Neural cell (in vitro differentiated cells): ENCODE results near the gene ANKFN1. TPM values are rescaled to one million over a fixed set of nuclear protein-coding genes. Genes with fewer than 3 reads are reported as not detected.

Experiments used
- H2AFZ ChIP-seq: fragments of 200-600, 300-800 bp; sonication (generic), shearing (Covaris generic); 2 replicates; pipeline ENCODE4 v1.6.0; 2014; ENCODE audit warnings: low read depth, mild to moderate bottlenecking, antibody characterized with exemption, low read length, moderate library complexity
- H3F3A ChIP-seq: fragments of 200-600 bp; shearing (Covaris generic); 2 replicates; pipeline ENCODE4 v1.6.1; 2016; ENCODE audit warnings: mild to moderate bottlenecking, moderate library complexity, mixed read lengths, antibody characterized with exemption, low read length; ENCODE audit not compliant: insufficient read depth, poor library complexity, severe bottlenecking
- H3K27ac ChIP-seq: fragments of 200-600, 300-800 bp; sonication (generic), shearing (Covaris generic); 2 replicates; pipeline ENCODE4 v1.5.1; 2014; ENCODE audit warnings: mild to moderate bottlenecking, low read length, moderate library complexity
- H3K27me3 ChIP-seq: fragments of 300-800, 200-600 bp; sonication (generic), shearing (Covaris generic); 2 replicates; pipeline ENCODE4 v1.6.0; 2014; ENCODE audit warnings: mild to moderate bottlenecking, low read depth, low read length, moderate library complexity; ENCODE audit not compliant: insufficient read depth
- H3K36me3 ChIP-seq: fragments of 300-800, 200-600 bp; sonication (generic), shearing (Covaris generic); 2 replicates; pipeline ENCODE4 v1.5.1; 2014; ENCODE audit warnings: mild to moderate bottlenecking, antibody characterized with exemption, low read length, moderate library complexity; ENCODE audit not compliant: insufficient read depth
- H3K4me2 ChIP-seq: fragments of 300-800, 200-600 bp; sonication (generic), shearing (Covaris generic); 2 replicates; pipeline ENCODE4 v1.6.0; 2014; ENCODE audit warnings: mild to moderate bottlenecking, low read length
- H3K4me3 ChIP-seq: fragments of 300-800, 200-600 bp; sonication (generic), shearing (Covaris generic); 2 replicates; pipeline ENCODE4 v1.5.1; 2014; ENCODE audit warnings: mild to moderate bottlenecking, low read length, moderate library complexity
- H3K79me2 ChIP-seq: fragments of 200-600 bp; shearing (Covaris generic); replicated peaks from 2 replicates; pipeline ENCODE4 v1.6.0; 2014; ENCODE audit warnings: mild to moderate bottlenecking, low read length, moderate library complexity; ENCODE audit not compliant: insufficient read depth
- H3K9ac ChIP-seq: fragments of 300-800, 200-600 bp; sonication (generic), shearing (Covaris generic); 2 replicates; pipeline ENCODE4 v1.6.1; 2016; ENCODE audit warnings: mild to moderate bottlenecking, low read length, mixed read lengths
- H3K9me2 ChIP-seq: fragments of 200-600 bp; shearing (Covaris generic); 2 replicates; pipeline ENCODE4 v1.6.1; 2016; ENCODE audit warnings: mild to moderate bottlenecking, low read length, mixed read lengths; ENCODE audit not compliant: insufficient read depth
- H3K9me3 ChIP-seq: fragments of 200-600, 300-800 bp; sonication (generic), shearing (Covaris generic); 2 replicates; pipeline ENCODE4 v1.6.1; 2016; ENCODE audit warnings: mild to moderate bottlenecking, mixed run types, low read length, moderate library complexity, mixed read lengths
- H4K20me1 ChIP-seq: fragments of 200-600 bp; shearing (Covaris generic); 2 replicates; pipeline ENCODE4 v1.6.1; 2016; ENCODE audit warnings: mild to moderate bottlenecking, mixed run types; ENCODE audit not compliant: insufficient read depth
- CTCF ChIP-seq: fragments of 450-650 bp; IDR thresholded peaks from 2 replicates; pipeline ENCODE4 v1.5.1; 2014; ENCODE audit warnings: antibody characterized with exemption, mild to moderate bottlenecking, moderate library complexity; ENCODE audit not compliant: poor library complexity, severe bottlenecking
- EP300 ChIP-seq: fragments of 450-650 bp; conservative IDR thresholded peaks from 2 replicates; pipeline ENCODE4 v1.6.1; 2014; ENCODE audit warnings: antibody characterized with exemption, mild to moderate bottlenecking, moderate library complexity; ENCODE audit not compliant: poor library complexity, severe bottlenecking
- EZH2 ChIP-seq: fragments of 200-600, 300-800 bp; shearing (Covaris generic), sonication (generic); IDR thresholded peaks from 2 replicates; pipeline ENCODE4 v1.6.1; 2014; ENCODE audit warnings: antibody characterized with exemption, low read length, borderline replicate concordance, mild to moderate bottlenecking; ENCODE audit not compliant: insufficient read depth, poor library complexity, severe bottlenecking
- MXI1 ChIP-seq: fragments of 450-650 bp; conservative IDR thresholded peaks from 2 replicates; pipeline ENCODE4 v1.6.1; 2014; ENCODE audit warnings: antibody characterized with exemption, mild to moderate bottlenecking; ENCODE audit not compliant: poor library complexity, severe bottlenecking
- POLR2AphosphoS5 ChIP-seq: IDR thresholded peaks from 2 replicates; pipeline ENCODE4 v1.6.1; 2012
- RAD21 ChIP-seq: fragments of 450-650 bp; conservative IDR thresholded peaks from 2 replicates; pipeline ENCODE4 v1.6.1; 2014; ENCODE audit warnings: antibody characterized with exemption, mild to moderate bottlenecking, moderate library complexity
- REST ChIP-seq: IDR thresholded peaks from 2 replicates; pipeline ENCODE4 v1.6.1; 2012; ENCODE audit warnings: borderline replicate concordance
- SMC3 ChIP-seq: fragments of 450-650 bp; conservative IDR thresholded peaks from 2 replicates; pipeline ENCODE4 v1.6.1; 2014; ENCODE audit warnings: antibody characterized with exemption, mild to moderate bottlenecking, moderate library complexity; ENCODE audit not compliant: poor library complexity
- TAF1 ChIP-seq: IDR thresholded peaks from 2 replicates; pipeline ENCODE4 v1.6.1; 2012; ENCODE audit warnings: low read depth
- polyA plus RNA-seq: library from polyadenylated mRNA; depleted of rRNA; stranded (reverse); fragments of >200 nt; gene quantifications from 2 replicates; pipeline ENCODE4 v1.2.3, GENCODE V29; 2014

ANKFN1 gene
- polyA plus RNA-seq, 1 donor from 2014 or later = 0.14 TPM

GRCh38 chr17:56482229-56482628 is 329.0 kb downstream of the ANKFN1 start:
- Histone ChIP-seq H3K79me2 (no peaks in the 10 kb centered on the region), H3K4me2 (no peak overlapping the region), H3K27ac (no peak overlapping the region), H3K4me3 (no peak overlapping the region), H3K36me3 (no peaks in the 10 kb centered on the region), H3K9me2 (no peaks in the 10 kb centered on the region), H3K27me3 (no peaks in the 10 kb centered on the region), H3K9ac (no peak overlapping the region), H3F3A (no peaks in the 10 kb centered on the region), H2AFZ (no peak overlapping the region), H3K9me3 (no peaks in the 10 kb centered on the region), H4K20me1 (no peaks in the 10 kb centered on the region)
- TF ChIP-seq EZH2 (no peak), RAD21 (no peak), REST (no peak)

- Histone ChIP-seq H3K4me3 (no peak overlapping the region), H2AFZ (no peak overlapping the region), H3K9ac (no peak overlapping the region), H4K20me1 (no peaks in the 10 kb centered on the region), H3K9me2 (no peaks in the 10 kb centered on the region), H3K36me3 (no peaks in the 10 kb centered on the region), H3F3A (no peaks in the 10 kb centered on the region), H3K27ac (no peak overlapping the region), H3K9me3 (no peaks in the 10 kb centered on the region), H3K79me2 (no peaks in the 10 kb centered on the region), H3K27me3 (no peaks in the 10 kb centered on the region), H3K4me2 (no peak overlapping the region)
- TF ChIP-seq EP300 (no peak), EZH2 (no peak), CTCF (no peak), SMC3 (no peak), RAD21 (no peak)
These were observed 333.5 kb downstream of the ANKFN1 start for GRCh38 chr17:56486732-56487131.

GRCh38 chr17:56488800-56489199 is 335.5 kb downstream of the ANKFN1 start:
- no peaks in the 10 kb centered on the region for H3F3A ChIP-seq
- no peak overlapping the region for H3K27ac ChIP-seq
- no peak overlapping the region for H2AFZ ChIP-seq
- H3K36me3 ChIP-seq = no peaks in the 10 kb centered on the region
- H3K4me2 ChIP-seq = no peak overlapping the region
- no peaks in the 10 kb centered on the region for H3K79me2 ChIP-seq
- no peak for TF ChIP-seq POLR2AphosphoS5
- no peak for TF ChIP-seq SMC3
- TF ChIP-seq EP300 = no peak
- no peak for TF ChIP-seq MXI1
- TF ChIP-seq TAF1 = no peak
- no peak for TF ChIP-seq RAD21
- no peak for TF ChIP-seq CTCF
- no peak for TF ChIP-seq REST
- no peak for TF ChIP-seq EZH2
- H3K9me3 ChIP-seq = no peaks in the 10 kb centered on the region
- no peaks in the 10 kb centered on the region for H4K20me1 ChIP-seq
- H3K9me2 ChIP-seq = no peaks in the 10 kb centered on the region
- H3K9ac ChIP-seq = no peak overlapping the region
- H3K27me3 ChIP-seq = no peaks in the 10 kb centered on the region
- no peak overlapping the region for H3K4me3 ChIP-seq
